Stimulated activated naive CD4-positive, alpha-beta T cell (primary cell): Measurements from ENCODE around the gene TNS3.

Experiments
- DNase-seq, 6 experiments: peaks; one replicate each; lab custom pipeline; 2025; lab: John Stamatoyannopoulos, UW

Gene TNS3

DNA sequence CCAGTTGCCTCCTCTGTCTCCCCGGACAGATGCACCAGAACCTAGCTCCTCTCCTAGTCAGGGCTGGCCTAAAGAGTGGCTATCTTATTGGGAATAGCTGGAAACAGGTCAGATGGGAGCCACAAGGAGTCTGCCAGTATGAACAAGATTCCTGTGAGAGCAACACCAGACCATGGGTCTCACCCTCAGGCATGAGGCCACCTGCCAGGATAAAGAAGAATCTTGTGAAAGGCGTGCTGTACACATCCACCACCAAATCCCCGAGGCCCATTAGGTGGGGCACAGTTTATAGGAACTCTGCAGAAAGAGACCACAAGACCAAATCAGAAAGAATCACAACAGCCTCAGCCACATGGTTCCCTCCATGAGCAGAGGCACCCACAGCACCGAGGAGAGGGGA, 325.9 kb downstream of the TNS3 start:
- no peak for DNase-seq

DNA sequence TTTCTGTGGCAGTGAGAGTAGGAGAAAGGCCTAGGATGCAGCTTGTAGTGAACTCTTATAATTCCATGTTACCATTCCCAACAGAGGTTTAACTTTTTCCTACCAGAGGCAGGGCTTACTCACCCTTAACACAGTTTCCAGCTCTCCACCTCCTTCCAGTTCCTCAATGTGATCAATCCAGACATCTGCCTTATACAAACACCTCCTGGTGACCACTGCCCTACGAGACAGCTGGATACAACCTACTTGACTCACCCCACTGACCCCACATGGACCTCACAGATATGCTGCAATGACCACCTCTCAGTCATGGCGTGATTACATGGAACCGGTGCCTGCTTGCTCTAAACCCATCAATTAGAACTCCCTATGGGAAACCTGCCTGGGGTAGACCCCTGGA, 326.5 kb downstream of the TNS3 start:
- no peak for DNase-seq

DNA sequence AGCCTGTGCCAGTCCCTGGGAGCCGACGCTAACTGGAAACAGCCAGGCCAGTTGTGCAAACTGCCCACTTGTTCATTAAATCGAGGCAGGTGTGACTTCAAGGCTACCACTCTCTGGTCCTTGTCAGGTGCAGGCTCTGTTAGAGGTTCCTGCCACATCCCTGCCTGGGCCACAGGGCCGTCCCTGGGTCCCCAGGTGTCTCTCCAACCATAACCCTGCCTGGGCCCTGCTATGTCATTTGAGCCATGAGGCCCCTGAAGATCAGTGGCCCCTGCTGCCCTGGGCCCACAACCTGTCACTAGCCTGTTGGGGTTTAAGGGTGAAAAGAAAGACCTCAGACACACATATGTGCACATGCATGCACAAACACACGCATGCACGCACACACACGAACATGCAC, 326.9 kb downstream of the TNS3 start:
- DNase-seq, result no peak

DNA sequence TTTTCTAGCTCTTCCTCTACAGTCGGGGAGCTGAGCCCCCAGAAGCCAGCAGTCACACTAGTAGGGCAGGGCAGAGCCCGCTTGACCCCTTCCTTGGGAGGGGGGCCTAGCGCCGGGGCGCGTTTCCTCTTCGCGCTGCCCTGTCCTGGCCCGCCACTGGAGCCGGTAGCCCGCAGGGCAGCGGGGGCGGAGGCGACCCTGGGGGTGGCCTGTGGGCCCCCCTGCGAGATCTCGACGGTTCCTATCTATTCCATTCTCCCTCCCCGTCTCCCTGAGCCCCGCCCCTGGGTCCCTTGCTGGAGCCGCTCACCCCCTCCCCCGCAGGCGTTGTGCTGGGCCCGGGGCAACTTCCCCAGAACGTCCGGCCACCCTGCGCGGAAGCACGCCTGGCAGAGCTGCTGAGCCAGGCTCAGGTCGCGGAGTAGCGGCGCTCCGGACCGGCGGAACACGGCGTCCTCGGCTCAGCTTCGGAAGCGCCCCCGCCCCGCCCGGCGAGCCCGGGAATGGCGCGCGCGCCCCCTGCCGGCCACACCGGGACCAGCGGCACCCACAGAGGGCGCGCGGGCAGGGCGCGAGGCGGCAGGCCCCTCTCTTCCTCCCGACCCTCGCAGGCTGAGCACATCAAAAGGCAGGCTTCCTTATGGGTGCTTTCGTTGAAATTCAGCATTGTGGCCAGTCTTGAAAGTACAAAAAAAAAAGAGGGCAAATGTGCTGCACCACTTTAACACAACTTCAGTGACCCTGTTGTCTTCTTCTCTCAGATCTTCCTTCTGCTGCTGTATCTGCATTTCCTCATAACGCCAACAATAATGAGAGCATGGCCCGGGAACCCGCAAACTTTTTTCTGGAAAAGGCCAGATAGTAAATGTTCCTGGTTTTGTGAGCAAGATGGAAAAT, 327.6 kb downstream of the TNS3 start:
- peak in 5 of 6 experiments; percentile 2 to 28 (median 12) for DNase-seq

DNA sequence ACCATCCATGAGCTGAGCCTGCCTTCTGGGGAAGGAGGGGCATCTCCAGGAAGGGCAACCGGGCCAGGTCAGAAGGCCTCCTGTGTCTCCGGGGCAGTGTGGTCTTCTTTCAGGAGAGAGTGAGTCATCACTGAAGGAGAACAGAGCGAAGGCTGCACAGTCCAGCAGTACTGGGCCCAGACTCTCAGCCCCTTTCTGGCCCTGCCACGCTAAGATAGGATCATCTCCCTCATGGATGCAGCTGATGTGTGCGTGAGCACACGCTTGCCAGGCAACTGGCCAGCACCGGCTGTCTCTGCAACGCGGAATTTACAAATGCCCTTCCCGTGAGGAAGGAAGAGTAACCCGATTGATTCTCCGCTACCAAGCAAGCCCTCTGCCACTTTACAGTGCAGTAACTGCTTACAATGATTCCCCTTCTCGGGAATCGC, 328.2 kb downstream of the TNS3 start:
- no peak for DNase-seq

DNA sequence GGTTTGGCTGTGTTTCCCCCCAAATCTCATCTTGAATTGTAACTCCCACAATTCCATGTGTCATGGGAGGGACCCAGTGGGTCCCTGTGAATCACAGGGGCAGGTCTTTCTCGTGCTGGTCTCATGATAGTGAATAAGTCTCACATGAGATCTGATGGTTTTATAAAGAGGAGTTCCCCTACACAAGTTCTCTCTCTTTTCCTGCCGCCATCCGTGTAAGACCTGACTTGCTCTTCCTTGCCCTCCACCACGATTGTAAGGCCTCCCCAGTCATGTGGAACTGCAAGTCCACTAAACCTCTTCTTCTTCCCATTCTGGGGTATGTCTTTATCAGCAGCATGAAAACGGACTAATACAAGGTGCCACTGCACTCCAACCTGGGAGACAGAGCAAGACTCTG, 329.2 kb downstream of the TNS3 start:
- no peak for DNase-seq

DNA sequence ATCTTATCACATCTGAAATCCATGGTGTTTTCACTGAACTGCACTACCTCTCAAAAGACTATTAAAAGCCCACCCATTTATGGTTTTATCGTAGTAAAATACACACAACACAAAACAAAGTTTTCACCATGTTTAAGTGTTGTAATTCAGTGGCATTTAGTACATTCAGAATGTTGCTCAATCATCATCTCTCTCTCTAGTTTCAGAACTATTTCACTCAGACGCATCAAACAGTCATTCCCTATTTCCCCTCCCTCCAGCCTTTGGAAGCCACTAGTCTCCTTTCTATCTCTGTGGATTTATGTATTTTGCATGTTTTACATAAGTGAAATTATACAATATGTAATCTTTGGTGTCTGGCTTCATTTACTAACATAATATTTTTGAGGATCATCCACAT, 332.6 kb downstream of the TNS3 start:
- DNase-seq, result no peak

DNA sequence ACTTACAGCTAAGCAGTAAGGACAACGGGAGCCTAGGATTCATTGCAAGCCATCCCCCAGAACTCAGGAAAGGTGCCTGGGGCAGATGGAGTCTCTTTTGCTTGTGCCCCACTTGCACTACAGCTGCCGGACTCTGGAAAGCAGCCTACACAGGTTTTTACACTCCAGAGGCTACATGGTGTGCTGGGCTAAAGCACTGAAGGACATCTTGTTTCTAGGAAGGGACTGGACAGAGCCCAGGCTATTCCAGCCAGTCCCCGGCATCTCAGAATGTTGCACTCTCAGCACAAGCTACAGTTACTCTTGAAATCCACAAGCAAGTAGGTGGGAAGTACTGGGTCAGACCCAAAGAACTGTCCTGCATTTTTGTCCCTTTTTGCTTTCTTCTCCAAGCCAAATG, 333.1 kb downstream of the TNS3 start:
- DNase-seq, result no peak

DNA sequence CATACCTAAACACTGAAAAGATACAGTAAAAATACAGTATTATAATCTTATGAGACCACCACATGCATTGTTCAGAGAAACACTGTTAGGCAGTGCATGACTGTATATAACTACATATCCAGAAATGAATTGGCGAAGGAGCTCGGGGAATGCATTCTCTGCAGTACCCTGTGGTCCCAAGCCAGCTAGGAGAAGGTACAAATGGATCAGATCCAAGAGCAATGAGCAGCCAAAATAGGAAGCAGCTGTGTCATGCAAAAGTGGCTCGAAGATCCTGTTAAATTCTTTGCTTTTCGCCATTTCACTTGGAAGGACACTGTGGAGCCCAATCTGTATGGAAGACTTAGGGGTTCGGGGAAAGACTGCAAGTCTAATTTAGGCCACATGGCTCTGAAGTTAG, 334.8 kb downstream of the TNS3 start:
- no peak for DNase-seq

DNA sequence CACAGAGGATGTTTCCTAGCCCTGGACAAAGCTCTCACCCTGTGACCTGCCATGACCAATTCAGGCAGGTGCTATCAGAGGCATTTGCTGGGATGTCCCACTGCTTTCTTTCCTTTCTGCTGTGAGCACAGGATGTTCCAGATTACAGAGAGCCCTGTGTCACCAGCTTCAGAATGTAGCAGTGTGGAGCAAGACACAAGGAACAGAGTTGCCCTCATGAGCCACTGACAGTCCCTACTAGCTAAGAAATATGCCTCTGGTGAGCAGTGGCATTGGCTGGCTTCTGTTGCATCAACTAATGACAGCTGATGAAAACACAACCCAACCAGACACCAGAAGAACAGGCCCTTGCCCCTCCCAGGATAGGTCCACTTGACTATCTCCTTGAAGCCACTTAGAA, 337.2 kb downstream of the TNS3 start:
- no peak for DNase-seq

DNA sequence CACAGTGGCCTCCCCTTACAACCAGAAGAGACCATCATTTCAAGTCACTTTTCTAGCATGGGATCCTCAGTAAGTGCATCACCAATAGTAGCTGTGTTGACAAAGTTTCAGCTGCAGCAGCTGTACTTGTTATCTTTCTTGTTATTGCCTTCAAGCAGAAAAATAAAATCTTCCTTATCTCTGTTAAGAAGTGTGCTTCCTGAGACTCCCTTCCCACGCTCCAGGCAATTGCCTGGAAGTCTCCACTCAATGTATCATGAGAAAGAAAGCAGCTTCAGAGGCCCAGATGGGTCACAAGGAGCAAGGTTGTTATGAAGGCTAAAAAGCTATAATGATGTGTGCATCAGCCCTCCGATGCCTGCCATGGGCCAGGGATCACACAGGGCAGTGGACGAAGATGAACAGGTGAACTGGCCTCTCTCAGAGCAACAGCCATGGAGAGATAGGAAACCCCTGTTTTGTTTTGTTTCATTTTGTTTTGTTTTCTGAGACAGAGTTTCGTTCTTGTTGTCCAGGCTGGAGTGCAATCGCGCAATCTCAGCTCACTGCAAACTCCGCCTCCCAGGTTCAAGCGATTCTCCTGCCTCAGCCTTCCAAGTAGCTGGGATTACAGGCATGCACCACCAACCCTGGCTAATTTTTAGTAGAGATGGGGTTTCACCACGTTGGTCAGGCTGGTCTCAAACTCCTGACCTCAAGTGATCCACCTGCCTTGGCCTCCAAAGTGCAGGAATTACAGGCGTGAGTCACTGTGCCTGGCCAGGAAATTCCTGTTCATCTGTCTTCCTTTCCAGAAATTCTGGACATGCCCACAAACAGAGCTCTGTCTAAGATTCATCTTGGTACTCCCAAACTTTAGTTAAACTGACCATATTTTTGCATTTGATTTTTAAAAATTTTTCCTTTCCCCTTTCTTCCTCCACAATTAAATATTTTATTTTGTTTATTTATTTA, 340.5 kb downstream of the TNS3 start:
- DNase-seq, result no peak

DNA sequence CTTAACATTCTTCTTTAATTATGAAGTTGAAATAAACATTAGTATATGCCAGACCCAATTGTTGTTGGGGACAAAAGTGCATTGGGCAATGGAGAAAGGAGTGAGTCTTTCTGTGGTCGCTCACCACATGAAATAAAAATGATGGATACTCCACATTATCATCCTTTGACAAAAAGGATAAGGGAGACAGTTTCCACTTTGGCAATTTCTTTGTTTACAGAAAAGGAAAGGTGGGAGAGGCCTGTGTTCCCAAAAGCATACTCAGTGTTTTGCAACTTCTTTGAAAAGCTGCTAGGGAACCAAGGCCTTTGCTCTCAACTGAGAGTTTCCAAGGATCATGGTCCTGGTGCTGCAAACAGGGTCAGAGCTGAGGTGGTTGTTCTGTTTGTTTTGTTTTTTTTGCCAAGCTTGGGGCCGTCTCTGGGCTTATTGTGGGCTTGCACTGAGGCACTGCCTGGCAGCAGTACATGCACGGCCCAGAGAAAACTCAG, 341.9 kb downstream of the TNS3 start:
- DNase-seq, result no peak

DNA sequence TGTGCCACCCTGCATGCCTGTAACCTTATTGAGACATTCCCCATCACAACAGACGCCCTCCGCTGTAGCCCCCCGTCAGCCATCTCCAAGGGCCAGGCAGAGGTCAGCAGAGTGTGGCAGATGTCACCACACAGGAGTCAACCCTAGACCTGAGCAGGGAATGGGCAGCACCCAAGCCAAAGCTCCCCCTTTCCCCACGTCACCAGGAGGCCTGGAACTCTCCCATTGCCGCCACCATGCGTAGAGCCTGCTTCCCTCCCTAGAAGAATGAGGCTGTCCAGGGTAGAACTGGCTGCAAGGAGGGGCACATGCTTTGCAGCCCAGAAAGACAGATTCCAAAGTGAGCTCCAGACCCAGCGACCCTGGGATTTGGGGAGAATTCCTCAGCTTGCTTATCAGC, 342.9 kb downstream of the TNS3 start:
- no peak for DNase-seq

DNA sequence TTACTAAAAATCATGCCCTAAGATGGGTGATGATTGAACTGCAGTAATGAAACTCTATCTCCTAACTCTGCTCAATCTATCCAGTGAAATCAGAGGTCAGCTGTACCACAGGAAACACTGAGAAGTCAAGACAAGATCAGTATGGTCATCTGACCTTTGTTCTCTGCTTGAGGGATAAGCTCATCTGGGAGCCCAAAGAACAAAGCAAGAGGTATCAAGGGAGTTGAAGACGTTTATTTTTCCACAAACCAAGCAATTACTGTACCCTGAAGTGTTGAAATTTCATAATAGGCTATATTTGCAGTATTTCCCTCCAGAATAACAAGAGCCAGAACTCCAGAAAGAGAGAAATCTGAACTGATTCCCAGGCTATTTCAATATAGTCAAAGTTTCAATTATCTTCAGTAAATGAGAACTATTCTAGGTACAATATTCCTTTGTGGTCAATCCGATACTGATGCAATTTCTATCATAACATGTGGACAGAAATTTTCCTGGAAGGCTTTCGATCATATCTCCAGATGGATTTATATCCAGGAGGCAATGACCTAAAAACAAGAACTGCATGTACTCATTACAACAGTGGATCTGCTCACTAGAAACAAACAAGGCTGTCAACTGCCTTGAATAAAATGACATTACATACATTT, 345.3 kb downstream of the TNS3 start:
- no peak for DNase-seq

DNA sequence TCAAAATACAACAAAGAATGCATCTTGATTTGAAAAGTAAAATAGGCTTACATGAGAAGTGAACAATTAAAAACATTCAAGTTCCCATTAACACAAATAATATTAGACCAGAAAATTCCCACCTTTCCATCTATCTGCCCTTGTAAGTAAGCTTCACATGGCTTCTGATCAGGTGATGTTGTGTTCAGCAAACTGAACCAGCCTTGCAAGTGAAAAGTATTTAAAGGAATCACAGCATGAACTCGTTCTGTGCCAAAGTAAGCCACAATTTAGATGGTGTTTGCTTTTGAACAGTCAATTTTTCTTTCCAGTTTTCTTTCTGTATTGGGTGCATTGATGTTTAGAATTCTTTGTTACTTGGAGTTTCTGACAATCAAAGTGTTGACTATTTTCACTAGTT, 347.9 kb downstream of the TNS3 start:
- DNase-seq, result no peak

DNA sequence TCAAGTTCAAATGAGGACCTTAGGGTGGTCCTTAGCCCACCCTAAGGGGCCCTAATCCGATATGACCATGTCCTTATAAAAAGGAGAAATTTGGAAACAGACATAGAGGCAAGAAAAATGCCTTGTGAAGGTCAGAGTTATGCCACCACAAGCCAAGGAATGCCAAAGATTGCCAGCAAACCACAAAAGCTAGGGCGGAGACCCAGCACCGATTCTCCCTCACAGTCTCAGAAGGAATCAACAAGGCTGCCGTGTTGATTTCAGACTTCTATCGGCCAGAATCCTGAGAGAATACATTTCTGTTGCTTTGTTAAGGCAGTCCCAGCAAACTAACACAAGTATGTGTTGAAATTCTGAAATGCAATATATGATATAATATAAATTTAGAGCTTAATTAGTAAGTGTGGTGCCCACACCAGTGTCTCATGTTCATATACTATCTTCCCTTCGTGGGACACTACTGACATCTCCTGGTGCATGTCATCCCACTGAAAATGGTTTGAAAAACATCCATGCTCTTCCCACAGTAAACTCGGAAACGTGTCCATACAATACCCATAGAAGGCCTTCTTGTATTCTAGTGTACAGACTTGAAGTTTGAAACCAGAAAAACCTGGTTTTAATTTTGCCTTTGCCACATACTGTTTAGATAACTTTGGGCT, 349.0 kb downstream of the TNS3 start:
- DNase-seq, result no peak

DNA sequence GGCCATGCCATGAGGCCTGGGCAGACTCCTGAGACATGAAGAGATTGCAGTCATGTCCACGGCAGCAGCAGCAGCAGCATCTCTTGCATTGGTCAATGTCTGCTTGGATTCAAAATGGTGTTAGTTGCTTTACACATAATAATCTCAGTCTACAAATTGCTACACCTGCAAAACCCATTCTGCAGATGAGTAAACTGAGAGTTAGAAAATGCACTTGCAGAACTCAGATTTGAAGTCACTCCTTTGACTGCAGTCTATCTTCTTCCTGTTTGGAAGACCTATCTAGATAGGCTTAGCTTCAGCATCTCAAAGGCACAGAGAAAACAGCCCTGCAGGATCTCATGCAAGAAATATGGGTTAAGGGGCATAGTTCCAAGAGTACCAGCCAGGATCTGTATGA, 350.3 kb downstream of the TNS3 start:
- no peak for DNase-seq

DNA sequence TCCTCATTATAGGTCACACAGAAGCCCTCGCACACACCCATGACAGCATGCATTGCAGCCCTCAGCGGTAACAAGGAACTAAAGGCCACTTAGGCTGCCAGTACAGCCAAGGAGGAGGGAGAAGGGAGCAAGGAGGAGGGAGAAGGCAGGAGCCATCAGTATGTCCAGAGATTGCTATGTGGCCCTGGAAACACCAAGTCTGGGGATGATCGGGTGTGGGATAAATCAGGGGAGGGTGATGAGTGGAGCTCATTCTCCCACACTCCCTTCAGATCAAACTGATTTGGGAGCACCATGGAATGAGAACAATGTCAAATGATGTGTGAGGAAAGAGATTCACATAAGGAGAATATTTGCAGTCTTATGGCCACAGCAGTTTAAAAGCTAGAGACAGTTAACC, 350.9 kb downstream of the TNS3 start:
- no peak for DNase-seq

DNA sequence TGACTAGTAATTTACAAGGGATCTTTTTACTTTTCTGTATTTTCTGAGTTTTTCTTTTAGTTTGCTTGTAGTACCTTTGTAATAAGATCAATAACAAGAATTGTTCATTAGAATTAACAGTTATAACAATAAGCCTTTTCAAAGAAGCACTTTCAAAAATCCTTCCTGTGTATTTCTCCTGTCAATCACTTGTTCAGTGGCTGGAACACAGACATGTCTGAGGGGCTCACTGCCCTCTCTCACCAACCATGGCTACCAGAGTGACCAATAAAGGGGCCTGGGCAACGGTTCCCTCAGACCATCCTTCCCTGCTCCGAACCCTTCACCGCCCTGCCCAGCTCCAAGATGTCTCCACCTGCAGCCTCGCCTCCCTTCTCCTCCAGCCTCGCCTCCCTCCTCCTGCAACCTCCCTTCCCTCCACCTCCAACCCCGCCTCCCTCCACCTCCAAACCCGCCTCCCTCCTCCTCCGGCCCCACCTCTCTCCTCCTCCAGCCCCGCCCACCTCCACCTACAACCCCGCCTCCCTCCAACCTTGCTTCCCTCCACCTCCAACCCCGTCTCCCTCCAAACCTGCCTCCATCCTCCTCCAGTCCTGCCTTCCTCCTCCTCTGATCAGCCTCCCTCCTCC, 353.4 kb downstream of the TNS3 start:
- no peak for DNase-seq

DNA sequence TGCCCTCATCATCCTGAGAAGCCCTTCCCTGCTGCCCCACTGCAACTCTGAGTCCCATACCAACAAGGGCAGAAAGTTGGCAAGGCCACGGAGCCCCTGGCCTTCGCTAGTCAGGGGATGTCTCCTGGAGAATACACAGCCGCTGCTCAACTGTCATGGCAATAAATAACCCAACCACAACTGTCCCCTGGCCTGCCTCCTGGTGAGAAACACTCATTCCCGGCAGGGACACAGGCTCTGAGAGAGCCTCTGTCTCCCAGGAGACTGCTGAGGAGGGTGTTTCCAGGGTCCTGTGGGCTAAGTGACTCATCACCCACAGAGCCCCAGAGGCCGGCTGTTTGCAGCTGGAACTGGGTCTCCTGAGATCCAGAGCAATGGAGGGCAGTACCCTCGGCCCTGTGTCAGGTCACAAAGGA, 354.1 kb downstream of the TNS3 start:
- DNase-seq, result no peak

DNA sequence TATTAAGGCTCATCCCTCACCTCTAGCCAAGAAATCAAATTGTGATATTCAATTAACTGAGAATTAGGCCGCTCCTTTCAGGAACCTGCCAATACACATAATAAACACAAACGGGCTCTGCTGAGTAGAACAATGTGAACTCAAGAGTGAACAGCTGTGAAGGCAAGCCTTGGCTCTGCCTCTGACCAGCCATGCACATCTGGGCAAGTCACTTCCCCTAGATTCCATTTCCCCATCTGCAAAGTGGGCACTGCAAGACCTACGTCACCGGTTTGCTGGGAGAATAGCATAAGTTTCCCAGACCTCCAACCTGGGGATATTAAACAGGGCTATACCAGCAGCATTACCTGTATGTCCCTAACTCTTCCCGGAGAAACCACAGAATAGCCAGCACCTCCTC, 355.2 kb downstream of the TNS3 start:
- no peak for DNase-seq
